Ishikawa (cell line): Measurements from ENCODE around the gene SMPD3.

Experiments
- CEBPB ChIP-seq: IDR thresholded peaks from 2 replicates; pipeline ENCODE4 v1.6.1; 2012
- EP300 ChIP-seq: IDR thresholded peaks from 2 replicates; pipeline ENCODE4 v1.6.1; 2012; ENCODE audit warnings: borderline replicate concordance
- TAF1 ChIP-seq: IDR thresholded peaks from 2 replicates; pipeline ENCODE4 v1.6.1; 2012; ENCODE audit warnings: low read depth, mild to moderate bottlenecking
- TEAD4 ChIP-seq: IDR thresholded peaks from 2 replicates; pipeline ENCODE4 v1.6.1; 2012
- TF ChIP-seq, protein P1 (sequence below): IDR thresholded peaks from 2 replicates; pipeline ENCODE4 v1.6.1; 2012; ENCODE audit warnings: low read depth, mild to moderate bottlenecking
- TF ChIP-seq, protein P2 (sequence below): IDR thresholded peaks from 2 replicates; pipeline ENCODE4 v1.6.1; 2012

GRCh38 chr16:68450741-68451255, 2.5 kb upstream of the SMPD3 start:
- no peak for TF ChIP-seq TAF1
- no peak for TF ChIP-seq EP300
- TF ChIP-seq, protein P1, sequence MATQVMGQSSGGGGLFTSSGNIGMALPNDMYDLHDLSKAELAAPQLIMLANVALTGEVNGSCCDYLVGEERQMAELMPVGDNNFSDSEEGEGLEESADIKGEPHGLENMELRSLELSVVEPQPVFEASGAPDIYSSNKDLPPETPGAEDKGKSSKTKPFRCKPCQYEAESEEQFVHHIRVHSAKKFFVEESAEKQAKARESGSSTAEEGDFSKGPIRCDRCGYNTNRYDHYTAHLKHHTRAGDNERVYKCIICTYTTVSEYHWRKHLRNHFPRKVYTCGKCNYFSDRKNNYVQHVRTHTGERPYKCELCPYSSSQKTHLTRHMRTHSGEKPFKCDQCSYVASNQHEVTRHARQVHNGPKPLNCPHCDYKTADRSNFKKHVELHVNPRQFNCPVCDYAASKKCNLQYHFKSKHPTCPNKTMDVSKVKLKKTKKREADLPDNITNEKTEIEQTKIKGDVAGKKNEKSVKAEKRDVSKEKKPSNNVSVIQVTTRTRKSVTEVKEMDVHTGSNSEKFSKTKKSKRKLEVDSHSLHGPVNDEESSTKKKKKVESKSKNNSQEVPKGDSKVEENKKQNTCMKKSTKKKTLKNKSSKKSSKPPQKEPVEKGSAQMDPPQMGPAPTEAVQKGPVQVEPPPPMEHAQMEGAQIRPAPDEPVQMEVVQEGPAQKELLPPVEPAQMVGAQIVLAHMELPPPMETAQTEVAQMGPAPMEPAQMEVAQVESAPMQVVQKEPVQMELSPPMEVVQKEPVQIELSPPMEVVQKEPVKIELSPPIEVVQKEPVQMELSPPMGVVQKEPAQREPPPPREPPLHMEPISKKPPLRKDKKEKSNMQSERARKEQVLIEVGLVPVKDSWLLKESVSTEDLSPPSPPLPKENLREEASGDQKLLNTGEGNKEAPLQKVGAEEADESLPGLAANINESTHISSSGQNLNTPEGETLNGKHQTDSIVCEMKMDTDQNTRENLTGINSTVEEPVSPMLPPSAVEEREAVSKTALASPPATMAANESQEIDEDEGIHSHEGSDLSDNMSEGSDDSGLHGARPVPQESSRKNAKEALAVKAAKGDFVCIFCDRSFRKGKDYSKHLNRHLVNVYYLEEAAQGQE: no peak
- TF ChIP-seq, protein P2, sequence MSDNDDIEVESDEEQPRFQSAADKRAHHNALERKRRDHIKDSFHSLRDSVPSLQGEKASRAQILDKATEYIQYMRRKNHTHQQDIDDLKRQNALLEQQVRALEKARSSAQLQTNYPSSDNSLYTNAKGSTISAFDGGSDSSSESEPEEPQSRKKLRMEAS: no peak
- TF ChIP-seq TEAD4: no peak
- no peak for TF ChIP-seq CEBPB
